HFF-Myc (cell line): Measurements from ENCODE around the gene CELF1.

Experiments used
- DNase-seq: peaks from one replicate; pipeline ENCODE4 v3.0.0-alpha.2; 2011; ENCODE audit warnings: low read depth; ENCODE audit errors: extremely low read depth
- H3K4me3 ChIP-seq: replicated peaks from 2 replicates; pipeline ENCODE4 v1.5.1; 2011; ENCODE audit warnings: low read depth, mild to moderate bottlenecking, control low read depth, low read length
- CTCF ChIP-seq: IDR thresholded peaks from 2 replicates; pipeline ENCODE4 v1.5.1; 2012; ENCODE audit warnings: mild to moderate bottlenecking, low read depth, low read length, control low read depth; ENCODE audit errors: missing control alignments

Gene CELF1

GRCh38 chr11:47430524-47430923 lies 122.4 kb downstream of the CELF1 start:
- no peak for DNase-seq
- H3K4me3 ChIP-seq: no peak overlapping the region

GRCh38 chr11:47426062-47426956 lies 126.6 kb downstream of the CELF1 start, which contains the start of gene PSMC3:
TSS of gene PSMC3 (minus strand) at chr11:47426439. CDS start at chr11:47426279, 160 bp downstream.
- no peak for TF ChIP-seq CTCF
- DNase-seq: peak; percentile 83
- peak within 1 kb of the TSS; percentile 99 for H3K4me3 ChIP-seq

More at GRCh38 chr11:47430524-47430923, 122.4 kb downstream of the CELF1 start:
- TF ChIP-seq CTCF: no peak

- H3K4me3 ChIP-seq: peak overlapping the region; percentile 99
- DNase-seq: no peak
- no peak for TF ChIP-seq CTCF
Observed at GRCh38 chr11:47425611-47426010, 127.3 kb downstream of the CELF1 start.

- H3K4me3 ChIP-seq: no peak overlapping the region
- DNase-seq: no peak
- TF ChIP-seq CTCF: no peak
Observed at GRCh38 chr11:47418454-47419259, 134.3 kb downstream of the CELF1 start.

- H3K4me3 ChIP-seq: no peak overlapping the region
- no peak for TF ChIP-seq CTCF
- DNase-seq: no peak
Observed at GRCh38 chr11:47417712-47418111, 135.2 kb downstream of the CELF1 start.

- DNase-seq: peak; percentile 91
- 0 out of 2 replicates have a peak overlapping the region, but pooled peaks have one; percentile 7 for H3K4me3 ChIP-seq
- TF ChIP-seq CTCF: no peak
Observed at GRCh38 chr11:47415949-47416472, 136.9 kb downstream of the CELF1 start.
